Chondrocyte (in vitro differentiated cells): ENCODE results near the gene OLFML3. TPM values are rescaled to one million over a fixed set of nuclear protein-coding genes. Genes with fewer than 3 reads are reported as not detected.

Experiments used
- DNase-seq: peaks from one replicate; pipeline ENCODE4 v3.0.0; 2021; ENCODE audit warnings: mixed read lengths, low spot score
- H3K27ac Mint-ChIP-seq: one replicate; pipeline ENCODE4 v1.8.0; 2021; ENCODE audit warnings: mild to moderate bottlenecking, moderate library complexity, mixed read lengths; ENCODE audit not compliant: unreplicated experiment
- H3K27me3 Mint-ChIP-seq: 2 replicates; pipeline ENCODE4 v1.8.0; 2021; ENCODE audit warnings: low read depth, mixed read lengths
- H3K36me3 Mint-ChIP-seq: 2 replicates; pipeline ENCODE4 v1.8.0; 2021; ENCODE audit warnings: low read depth, mixed read lengths
- H3K4me1 Mint-ChIP-seq: 2 replicates; pipeline ENCODE4 v1.8.0; 2021; ENCODE audit warnings: low read depth, mild to moderate bottlenecking, mixed read lengths
- H3K4me3 Mint-ChIP-seq: one replicate; pipeline ENCODE4 v1.8.0; 2021; ENCODE audit warnings: mild to moderate bottlenecking, moderate library complexity, mixed read lengths; ENCODE audit not compliant: unreplicated experiment
- H3K9me3 Mint-ChIP-seq: 2 replicates; pipeline ENCODE4 v1.8.0; 2021; ENCODE audit warnings: low read depth, mixed read lengths
- total RNA-seq: library from RNA; stranded (reverse); gene quantifications from 3 replicates; pipeline ENCODE4 v1.2.1, GENCODE V29; 2021
- TF ChIP-seq, protein P1 (sequence below): fragments of 200-600 bp; sonication (generic); IDR thresholded peaks from 2 replicates; pipeline ENCODE4 v1.5.0; 2021; ENCODE audit warnings: antibody characterized with exemption, mild to moderate bottlenecking, moderate library complexity

Gene OLFML3
- total RNA-seq, 1 donor from 2014 or later = 33.1 TPM

DNA sequence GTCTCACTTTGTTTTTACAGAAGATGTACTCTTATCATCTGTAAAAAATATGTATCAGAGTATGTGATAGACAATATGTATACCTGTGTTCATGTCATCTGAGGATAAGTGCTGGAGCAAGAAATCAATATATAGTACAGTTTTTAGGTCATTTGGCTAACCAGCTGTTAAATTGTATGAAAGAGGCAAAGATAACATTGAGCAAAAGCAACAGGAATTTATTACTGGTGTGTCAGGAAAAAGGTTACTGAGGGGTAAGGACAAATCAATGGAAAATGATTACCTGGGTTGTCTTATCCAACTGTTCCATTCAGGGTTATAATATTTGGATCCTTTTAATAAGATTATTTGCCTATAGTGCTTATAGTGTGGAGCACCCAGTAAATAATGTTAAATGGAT lies 45.3 kb upstream of the OLFML3 start:
- TF ChIP-seq, protein P1, sequence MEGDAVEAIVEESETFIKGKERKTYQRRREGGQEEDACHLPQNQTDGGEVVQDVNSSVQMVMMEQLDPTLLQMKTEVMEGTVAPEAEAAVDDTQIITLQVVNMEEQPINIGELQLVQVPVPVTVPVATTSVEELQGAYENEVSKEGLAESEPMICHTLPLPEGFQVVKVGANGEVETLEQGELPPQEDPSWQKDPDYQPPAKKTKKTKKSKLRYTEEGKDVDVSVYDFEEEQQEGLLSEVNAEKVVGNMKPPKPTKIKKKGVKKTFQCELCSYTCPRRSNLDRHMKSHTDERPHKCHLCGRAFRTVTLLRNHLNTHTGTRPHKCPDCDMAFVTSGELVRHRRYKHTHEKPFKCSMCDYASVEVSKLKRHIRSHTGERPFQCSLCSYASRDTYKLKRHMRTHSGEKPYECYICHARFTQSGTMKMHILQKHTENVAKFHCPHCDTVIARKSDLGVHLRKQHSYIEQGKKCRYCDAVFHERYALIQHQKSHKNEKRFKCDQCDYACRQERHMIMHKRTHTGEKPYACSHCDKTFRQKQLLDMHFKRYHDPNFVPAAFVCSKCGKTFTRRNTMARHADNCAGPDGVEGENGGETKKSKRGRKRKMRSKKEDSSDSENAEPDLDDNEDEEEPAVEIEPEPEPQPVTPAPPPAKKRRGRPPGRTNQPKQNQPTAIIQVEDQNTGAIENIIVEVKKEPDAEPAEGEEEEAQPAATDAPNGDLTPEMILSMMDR = no peak
- Mint-ChIP-seq H3K27ac (peak overlapping the region; percentile 19), H3K36me3 (no peaks in the 10 kb centered on the region), H3K27me3 (no peaks in the 10 kb centered on the region), H3K4me1 (peaks cover 54% of the 10 kb centered on the region), H3K4me3 (no peak overlapping the region), H3K9me3 (no peaks in the 10 kb centered on the region)
- DNase-seq = no peak

- Mint-ChIP-seq H3K4me1 (peaks cover 59% of the 10 kb centered on the region), H3K36me3 (no peaks in the 10 kb centered on the region), H3K27me3 (no peaks in the 10 kb centered on the region), H3K27ac (no peak overlapping the region), H3K9me3 (no peaks in the 10 kb centered on the region), H3K4me3 (no peak overlapping the region)
- TF ChIP-seq, protein P1 = no peak
- DNase-seq = no peak
These were observed 44.7 kb upstream of the OLFML3 start for GRCh38 chr1:113934511-113935055.

DNA sequence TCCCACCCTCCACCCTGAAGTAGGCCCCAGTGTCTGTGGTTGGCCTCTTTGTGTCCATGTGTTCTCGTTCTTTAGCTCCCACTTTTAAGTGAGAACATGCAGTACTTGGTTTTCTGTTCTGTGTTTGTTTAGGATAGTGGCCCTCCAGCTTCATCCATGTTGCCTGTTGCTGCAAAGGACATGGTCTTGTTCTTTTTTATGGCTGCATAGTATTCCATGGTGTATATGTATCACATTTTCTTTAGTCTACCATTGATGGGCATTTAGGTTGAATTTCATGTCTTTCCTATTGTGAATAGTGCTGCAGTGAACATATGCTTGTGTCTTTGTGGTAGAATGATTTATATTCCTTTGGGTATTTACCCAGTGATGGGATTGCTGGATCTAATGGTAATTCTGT lies 44.1 kb upstream of the OLFML3 start:
- no peak overlapping the region for H3K27ac Mint-ChIP-seq
- DNase-seq = no peak
- H3K4me3 Mint-ChIP-seq = no peak overlapping the region
- no peaks in the 10 kb centered on the region for H3K27me3 Mint-ChIP-seq
- no peaks in the 10 kb centered on the region for H3K9me3 Mint-ChIP-seq
- TF ChIP-seq, protein P1 = no peak
- H3K36me3 Mint-ChIP-seq = no peaks in the 10 kb centered on the region
- peaks cover 60% of the 10 kb centered on the region for H3K4me1 Mint-ChIP-seq

- H3K4me1 Mint-ChIP-seq = peaks cover 57% of the 10 kb centered on the region
- no peaks in the 10 kb centered on the region for H3K27me3 Mint-ChIP-seq
- H3K36me3 Mint-ChIP-seq = peaks cover 5% of the 10 kb centered on the region
- no peak overlapping the region for H3K27ac Mint-ChIP-seq
- H3K9me3 Mint-ChIP-seq = no peaks in the 10 kb centered on the region
- H3K4me3 Mint-ChIP-seq = no peak overlapping the region
- no peak for DNase-seq
- TF ChIP-seq, protein P1 = no peak
These were observed 43.3 kb upstream of the OLFML3 start for GRCh38 chr1:113935970-113936369.

GRCh38 chr1:113937146-113937545 lies 42.1 kb upstream of the OLFML3 start:
- H3K4me1 Mint-ChIP-seq = peaks cover 45% of the 10 kb centered on the region
- no peak overlapping the region for H3K4me3 Mint-ChIP-seq
- H3K27me3 Mint-ChIP-seq = no peaks in the 10 kb centered on the region
- DNase-seq = no peak
- TF ChIP-seq, protein P1 = no peak
- no peaks in the 10 kb centered on the region for H3K9me3 Mint-ChIP-seq
- H3K27ac Mint-ChIP-seq = no peak overlapping the region
- H3K36me3 Mint-ChIP-seq = peaks cover 6% of the 10 kb centered on the region
